Activated CD4-positive, CD25-positive, alpha-beta regulatory T cell treated with anti-CD3 and anti-CD28 coated beads, Interleukin-2, amount 50 U/mL, for 24 hours (primary cell): ENCODE data around the gene NOD2.

Experiments
- ATAC-seq, 2 donors: fragments of 150-1000 bp; cut with Tn5 transposase; one replicate each; pipeline ENCODE4 v1.10.0; 2021; ENCODE audit warnings: mild to moderate bottlenecking in 1 of 2, moderate library complexity in 1 of 2

NOD2 gene

GRCh38 chr16:50718061-50718760 lies 24.8 kb downstream of the NOD2 start:
- no peak for ATAC-seq

GRCh38 chr16:50718761-50719400 lies 25.5 kb downstream of the NOD2 start:
- ATAC-seq = no peak

- ATAC-seq = no peak
These were observed 26.3 kb downstream of the NOD2 start for GRCh38 chr16:50719401-50720337.

- ATAC-seq = no peak
These were observed 28.4 kb downstream of the NOD2 start for GRCh38 chr16:50721549-50722404.

GRCh38 chr16:50722405-50722737 lies 29.0 kb downstream of the NOD2 start:
- ATAC-seq = no peak

- ATAC-seq = no peak
These were observed 29.6 kb downstream of the NOD2 start for GRCh38 chr16:50722960-50723359.

GRCh38 chr16:50724306-50724705 lies 30.9 kb downstream of the NOD2 start:
- no peak for ATAC-seq

- ATAC-seq = no peak
These were observed 38.0 kb downstream of the NOD2 start for GRCh38 chr16:50731130-50731988.

- ATAC-seq = no peak
These were observed 38.8 kb downstream of the NOD2 start for GRCh38 chr16:50731989-50732832.

- ATAC-seq = no peak
These were observed 40.1 kb downstream of the NOD2 start for GRCh38 chr16:50733468-50733867.

- no peak for ATAC-seq
These were observed 42.3 kb downstream of the NOD2 start for GRCh38 chr16:50735629-50736122.

- no peak for ATAC-seq
These were observed 43.0 kb downstream of the NOD2 start for GRCh38 chr16:50736448-50736847.

- ATAC-seq = no peak
These were observed 44.1 kb downstream of the NOD2 start for GRCh38 chr16:50737420-50737959.

- no peak for ATAC-seq
These were observed 45.6 kb downstream of the NOD2 start for GRCh38 chr16:50739031-50739430.

GRCh38 chr16:50740736-50741135 lies 47.3 kb downstream of the NOD2 start:
- ATAC-seq = no peak

- no peak for ATAC-seq
These were observed 47.9 kb downstream of the NOD2 start for GRCh38 chr16:50741225-50741780.

- ATAC-seq = peak; percentile 92 to 94
These were observed 48.6 kb downstream of the NOD2 start, which contains the start of gene CYLD for GRCh38 chr16:50741781-50742575. TSS of gene CYLD (plus strand) at chr16:50742086. CDS start at chr16:50749699, 7,613 bp downstream.

- ATAC-seq = no peak
These were observed 49.3 kb downstream of the NOD2 start for GRCh38 chr16:50742576-50743200.
